Pancreas (tissue), 10 donors: ENCODE results near the gene BRCA2. TPM values are rescaled to one million over a fixed set of nuclear protein-coding genes. Genes with fewer than 3 reads are reported as not detected.
A peak's percentile ranks its signal among the peaks of the same experiment; 100 is the strongest.

Experiments used
- ATAC-seq, 4 donors: fragments of 200-7000 bp; cut with Tn5 transposase; one replicate each; pipeline versions ENCODE4 v1.8.0 to v1.9.1; 2020; ENCODE audit warnings: mild to moderate bottlenecking in 4 of 4, moderate library complexity in 4 of 4
- DNase-seq, 6 donors: peaks; one replicate each; pipeline ENCODE4 v3.0.0-alpha.2; 2020
- FAIRE-seq: peaks from 2 replicates; lab custom pipeline; 2012; peaks lifted over from hg19 to GRCh38; lab: Jason Lieb, UNC
- H3K27ac ChIP-seq, 4 donors: fragments of 200-600 bp; sonication (generic); 1 replicate in 3 of 4; 2 replicates in 1 of 4; pipeline versions ENCODE4 v1.5.0 to v1.8.0; 2020
- H3K27me3 ChIP-seq, 4 donors: fragments of 200-600 bp; one replicate each; pipeline ENCODE4 v1.8.0; 2021
- H3K36me3 ChIP-seq, 3 donors: fragments of 200-600 bp; sonication (generic) in 1 of 3; one replicate each; pipeline versions ENCODE4 v1.5.0 to v1.8.0; 2020 to 2021
- H3K4me1 ChIP-seq, 3 donors: fragments of 200-600 bp; one replicate each; pipeline ENCODE4 v1.8.0; 2021
- H3K4me3 ChIP-seq, 4 donors: fragments of 200-600 bp; sonication (generic) in 2 of 4; one replicate each; pipeline versions ENCODE4 v1.5.0 to v1.8.0; 2020 to 2021
- H3K9me3 ChIP-seq, 4 donors: fragments of 200-600 bp; one replicate each; pipeline ENCODE4 v1.8.0; 2021
- WGBS, 2 donors: extraction: QIAGEN DNeasy Blood & Tissue Kit; methylation state at CpG; one replicate each; pipeline ENCODE4 v1.1.7; 2013; 5-methylcytosine and 5-hydroxymethylcytosine counted together
- intact Hi-C, 3 donors: fragments of 100-400 bp; cut with DNase I; formaldehyde crosslinking; loops; one replicate each; pipeline versions ENCODE4 v1.11.1 to v1.14.2; 2022
- polyA plus RNA-seq, 2 donors: library from polyadenylated mRNA; stranded (reverse); fragments of 200-250 nt; gene quantifications; one replicate each; pipeline ENCODE4 v1.2.3, GENCODE V29; 2013
- total RNA-seq, 6 donors: library from RNA; stranded (reverse); fragmentation: NEBNext Ultra II Directional in 4 of 6; extraction: Animal tissue kit (Norgen Biotek cat#: 25700) in 4 of 6; gene quantifications; one replicate each; pipeline versions ENCODE4 v1.2.1 to v1.2.4, GENCODE V29; 2021 to 2023
- TF ChIP-seq, protein P1 (sequence below), 4 donors: fragments of 200-600 bp; sonication (generic) in 3 of 4; IDR thresholded peaks; one replicate each; pipeline versions ENCODE4 v1.5.0 to v1.8.0; 2021; ENCODE audit warnings: antibody characterized with exemption in 4 of 4
- donor health status: healthy with polysubstance abuse.
- donor health status: DM: no; HTN: no; CAD: no; lungs with moderate emphysema.
- donor health status: DM: no; HTN: no; CAD: no.
- donor health status: control.
- donor health status: control.
- donor health status: Bipolar disorder and iron deficiency.
- donor health status: DM: yes; HTN: yes; CAD: no.
- donor health status: DM: no; HTN: no; CAD: no.
- donor health status: DM: no; HTN: no; CAD: no.
- donor health status: DM: yes; HTN: yes; CAD: no.

The BRCA2 gene, protein sequence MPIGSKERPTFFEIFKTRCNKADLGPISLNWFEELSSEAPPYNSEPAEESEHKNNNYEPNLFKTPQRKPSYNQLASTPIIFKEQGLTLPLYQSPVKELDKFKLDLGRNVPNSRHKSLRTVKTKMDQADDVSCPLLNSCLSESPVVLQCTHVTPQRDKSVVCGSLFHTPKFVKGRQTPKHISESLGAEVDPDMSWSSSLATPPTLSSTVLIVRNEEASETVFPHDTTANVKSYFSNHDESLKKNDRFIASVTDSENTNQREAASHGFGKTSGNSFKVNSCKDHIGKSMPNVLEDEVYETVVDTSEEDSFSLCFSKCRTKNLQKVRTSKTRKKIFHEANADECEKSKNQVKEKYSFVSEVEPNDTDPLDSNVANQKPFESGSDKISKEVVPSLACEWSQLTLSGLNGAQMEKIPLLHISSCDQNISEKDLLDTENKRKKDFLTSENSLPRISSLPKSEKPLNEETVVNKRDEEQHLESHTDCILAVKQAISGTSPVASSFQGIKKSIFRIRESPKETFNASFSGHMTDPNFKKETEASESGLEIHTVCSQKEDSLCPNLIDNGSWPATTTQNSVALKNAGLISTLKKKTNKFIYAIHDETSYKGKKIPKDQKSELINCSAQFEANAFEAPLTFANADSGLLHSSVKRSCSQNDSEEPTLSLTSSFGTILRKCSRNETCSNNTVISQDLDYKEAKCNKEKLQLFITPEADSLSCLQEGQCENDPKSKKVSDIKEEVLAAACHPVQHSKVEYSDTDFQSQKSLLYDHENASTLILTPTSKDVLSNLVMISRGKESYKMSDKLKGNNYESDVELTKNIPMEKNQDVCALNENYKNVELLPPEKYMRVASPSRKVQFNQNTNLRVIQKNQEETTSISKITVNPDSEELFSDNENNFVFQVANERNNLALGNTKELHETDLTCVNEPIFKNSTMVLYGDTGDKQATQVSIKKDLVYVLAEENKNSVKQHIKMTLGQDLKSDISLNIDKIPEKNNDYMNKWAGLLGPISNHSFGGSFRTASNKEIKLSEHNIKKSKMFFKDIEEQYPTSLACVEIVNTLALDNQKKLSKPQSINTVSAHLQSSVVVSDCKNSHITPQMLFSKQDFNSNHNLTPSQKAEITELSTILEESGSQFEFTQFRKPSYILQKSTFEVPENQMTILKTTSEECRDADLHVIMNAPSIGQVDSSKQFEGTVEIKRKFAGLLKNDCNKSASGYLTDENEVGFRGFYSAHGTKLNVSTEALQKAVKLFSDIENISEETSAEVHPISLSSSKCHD (N-terminal part only)
- total RNA-seq (1 to 10 TPM in 3 of 6 donors, under 1 TPM in 3; 0.41 to 1.4 (median 0.96) TPM), polyA plus RNA-seq (under 1 TPM; 0.07 to 0.19 TPM)

- no peak for FAIRE-seq
- peak within 1 kb of the TSS; percentile 59 to 76 (median 67) for H3K4me3 ChIP-seq
- no peaks in the 10 kb centered on the region for H3K27me3 ChIP-seq
- TF ChIP-seq, protein P1, sequence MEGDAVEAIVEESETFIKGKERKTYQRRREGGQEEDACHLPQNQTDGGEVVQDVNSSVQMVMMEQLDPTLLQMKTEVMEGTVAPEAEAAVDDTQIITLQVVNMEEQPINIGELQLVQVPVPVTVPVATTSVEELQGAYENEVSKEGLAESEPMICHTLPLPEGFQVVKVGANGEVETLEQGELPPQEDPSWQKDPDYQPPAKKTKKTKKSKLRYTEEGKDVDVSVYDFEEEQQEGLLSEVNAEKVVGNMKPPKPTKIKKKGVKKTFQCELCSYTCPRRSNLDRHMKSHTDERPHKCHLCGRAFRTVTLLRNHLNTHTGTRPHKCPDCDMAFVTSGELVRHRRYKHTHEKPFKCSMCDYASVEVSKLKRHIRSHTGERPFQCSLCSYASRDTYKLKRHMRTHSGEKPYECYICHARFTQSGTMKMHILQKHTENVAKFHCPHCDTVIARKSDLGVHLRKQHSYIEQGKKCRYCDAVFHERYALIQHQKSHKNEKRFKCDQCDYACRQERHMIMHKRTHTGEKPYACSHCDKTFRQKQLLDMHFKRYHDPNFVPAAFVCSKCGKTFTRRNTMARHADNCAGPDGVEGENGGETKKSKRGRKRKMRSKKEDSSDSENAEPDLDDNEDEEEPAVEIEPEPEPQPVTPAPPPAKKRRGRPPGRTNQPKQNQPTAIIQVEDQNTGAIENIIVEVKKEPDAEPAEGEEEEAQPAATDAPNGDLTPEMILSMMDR (IDR thresholded peaks at IDR 0.05), result no peak
- H3K36me3 ChIP-seq, result no peaks in the 10 kb centered on the region
- H3K27ac ChIP-seq, result peak within 1 kb of the TSS; percentile 85 to 96 (median 87)
- peak; percentile 81 to 94 (median 86) for DNase-seq
- peaks cover 0 to 5% (median 0%) of the 10 kb centered on the region in 3 donors for H3K4me1 ChIP-seq
- H3K9me3 ChIP-seq, result no peaks in the 10 kb centered on the region
- intact Hi-C loops, result no loop called here
- ATAC-seq, result peak; percentile 97 to 99 (median 99)
- 0 to 1% methylated on average over 60 of the region's 60 CpGs for WGBS, 2 donors
These were observed at the start of gene BRCA2, which contains the start of gene ZAR1L for GRCh38 chr13:32315238-32316027. Gene BRCA2, plus strand, starts transcription at chr13:32315508. Its CDS starts 953 bp downstream, at chr13:32316461. Gene ZAR1L, minus strand, starts transcription at chr13:32315363. Its CDS starts 3,438 bp downstream, at chr13:32311925.

DNA sequence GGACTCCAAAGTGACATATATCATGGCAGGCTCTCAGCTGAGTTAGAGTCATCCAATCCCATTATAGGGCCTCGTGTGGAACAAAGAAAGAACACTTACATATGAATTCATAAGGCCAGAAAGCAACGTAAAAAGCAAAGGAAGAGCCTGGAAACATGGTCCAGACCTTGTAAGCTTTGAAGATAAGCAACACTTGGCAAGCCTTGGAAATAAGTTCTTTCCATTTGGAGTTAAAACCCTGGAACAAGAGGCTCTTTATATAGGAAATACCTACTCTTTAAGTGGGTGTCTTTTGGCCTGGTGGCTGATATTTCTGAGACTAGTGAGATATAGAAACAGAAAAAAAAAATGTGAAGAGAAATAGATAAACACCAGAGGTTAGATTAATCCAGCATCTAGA, 49.6 kb upstream of the BRCA2 start:
- no peak for ATAC-seq
- Histone ChIP-seq H3K4me1 (no peaks in the 10 kb centered on the region), H3K36me3 (peaks cover 3 to 29% (median 11%) of the 10 kb centered on the region in 3 donors), H3K4me3 (no peak overlapping the region), H3K27ac (no peak overlapping the region), H3K27me3 (no peaks in the 10 kb centered on the region), H3K9me3 (no peaks in the 10 kb centered on the region)
- TF ChIP-seq, protein P1 (IDR thresholded peaks at IDR 0.05), result no peak
- FAIRE-seq, result no peak
- 56 to 61% methylated on average over 2 of the region's 2 CpGs for WGBS, 2 donors
- no peak for DNase-seq
- intact Hi-C loops, result no loop called here

DNA sequence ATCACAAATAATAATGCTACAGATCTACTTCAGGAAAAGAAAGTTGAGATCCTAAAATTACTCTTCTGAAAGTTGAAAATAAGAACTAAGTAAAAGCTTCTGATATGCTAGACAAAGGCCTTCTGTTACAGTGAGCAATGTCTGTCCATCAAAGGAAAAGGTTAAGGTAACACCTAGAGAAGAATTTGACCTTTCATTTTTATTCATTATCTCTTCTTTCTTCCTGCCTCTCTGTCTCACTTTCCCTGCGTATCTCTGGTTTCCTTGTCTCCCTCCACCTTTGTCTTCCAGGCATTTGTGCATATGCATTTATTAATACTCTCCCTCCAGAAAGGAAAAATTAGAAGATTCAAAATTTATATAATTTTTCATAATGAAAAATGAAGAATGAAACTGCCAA, 49.2 kb upstream of the BRCA2 start:
- intact Hi-C loops, result no loop called here
- Histone ChIP-seq H3K4me1 (no peaks in the 10 kb centered on the region), H3K9me3 (no peaks in the 10 kb centered on the region), H3K4me3 (no peak overlapping the region), H3K36me3 (peaks cover 3 to 29% (median 13%) of the 10 kb centered on the region in 3 donors), H3K27me3 (no peaks in the 10 kb centered on the region), H3K27ac (no peak overlapping the region)
- DNase-seq, result no peak
- ATAC-seq, result no peak
- WGBS, 2 donors, result 89% methylated on average over 1 of the region's 1 CpG
- FAIRE-seq, result no peak
- TF ChIP-seq, protein P1 (IDR thresholded peaks at IDR 0.05), result no peak

GRCh38 chr13:32267836-32268439, 47.4 kb upstream of the BRCA2 start:
- peaks cover 3 to 29% (median 13%) of the 10 kb centered on the region in 3 donors for H3K36me3 ChIP-seq
- H3K9me3 ChIP-seq, result no peaks in the 10 kb centered on the region
- no peaks in the 10 kb centered on the region for H3K27me3 ChIP-seq
- H3K4me1 ChIP-seq, result no peaks in the 10 kb centered on the region
- DNase-seq (peak in 5 of 6 donors; percentile 14 to 81 (median 48)), ATAC-seq (peak; percentile 55 to 91 (median 84)), FAIRE-seq (no peak)
- intact Hi-C loops, result no loop called here
- WGBS, 2 donors, result 78% methylated on average over 7 of the region's 7 CpGs
- H3K27ac ChIP-seq, result no peak overlapping the region
- TF ChIP-seq, protein P1 (IDR thresholded peaks at IDR 0.05), result peak; percentile 53 to 76 (median 65)
- no peak overlapping the region for H3K4me3 ChIP-seq
